SK-MEL-5 (cell line): Measurements from ENCODE around the gene PKP2. TPM values are rescaled to one million over a fixed set of nuclear protein-coding genes. Genes with fewer than 3 reads are reported as not detected.

Experiments
- DNase-seq: peaks from one replicate; pipeline ENCODE4 v3.0.0-alpha.2; 2016; ENCODE audit warnings: low read depth, low spot score
- in situ Hi-C: cut with HindIII; loops from 2 replicates; pipeline ENCODE4 v1.10.0; 2016; ENCODE audit warnings: low sequenced_read_pairs, high pct_unique_total_duplicates, low pct_unique_long_range_greater_than_20kb
- polyA plus RNA-seq, 2 experiments: library from polyadenylated mRNA; depleted of rRNA; stranded (reverse); fragments of >200 nt; gene quantifications; 2 replicates each; pipeline ENCODE4 v1.2.3, GENCODE V29; 2015
- total RNA-seq: library from RNA; depleted of rRNA; stranded (reverse); fragments of >200 nt; shearing (Covaris generic); gene quantifications from 2 replicates; pipeline ENCODE4 v1.2.3, GENCODE V29; 2014; rRNA removed

PKP2 gene
- 0.16 TPM in 1 of 2 replicates, not detected in the other for total RNA-seq
- polyA plus RNA-seq (2015; cell fraction: cytosol; rRNA removed) = 0.62 and 2.0 TPM in 2 replicates
- 0.15 and 1.3 TPM in 2 replicates for polyA plus RNA-seq (2015; cell fraction: nucleus; rRNA removed)

DNA sequence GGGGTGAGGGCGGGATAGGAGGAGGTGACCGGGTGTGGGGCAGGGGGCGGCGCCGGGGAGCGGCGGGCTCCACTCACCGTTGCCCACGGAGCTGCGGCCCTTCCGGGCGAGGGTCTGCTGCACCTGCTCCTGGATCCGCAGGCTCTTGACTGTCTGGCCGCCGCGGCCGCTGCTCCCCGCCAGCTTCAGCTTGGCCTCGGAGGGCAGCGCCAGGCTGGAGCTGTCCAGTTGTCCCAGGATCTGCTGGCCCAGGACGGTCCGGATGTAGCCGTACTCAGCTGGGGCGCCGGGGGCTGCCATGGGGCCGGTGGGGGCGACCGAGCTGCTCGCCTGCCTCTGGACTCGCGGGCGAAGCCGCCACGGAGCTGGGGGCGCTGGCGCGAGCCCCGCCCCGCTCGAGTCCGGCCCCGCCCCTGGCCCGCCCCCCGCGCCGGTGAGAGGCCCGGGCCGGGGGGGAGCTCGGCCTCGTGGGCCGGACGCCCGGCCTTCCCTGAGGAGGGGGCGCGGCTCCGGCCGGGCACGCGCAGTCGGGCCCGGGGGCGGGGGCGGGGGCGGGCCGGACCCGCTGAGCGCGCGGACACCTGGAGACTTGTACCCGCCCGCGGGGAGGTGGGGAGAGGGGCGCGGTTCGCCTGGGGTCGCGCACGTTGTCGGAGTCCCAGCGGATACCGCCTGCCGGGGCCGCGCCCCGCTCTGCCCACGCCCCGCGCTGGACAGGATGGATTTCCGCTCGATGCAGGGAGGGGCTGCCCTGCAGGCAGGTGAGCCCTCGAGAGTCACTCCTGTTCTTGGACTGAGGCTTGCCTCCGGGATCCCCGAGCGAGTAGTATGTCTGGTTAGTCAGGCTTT is at the start of gene PKP2:
Gene PKP2 (minus strand): TSS at position 346 of the 849 bp plus-strand sequence. CDS start 46 bp downstream, at position 300.
- in situ Hi-C loops = no loop called here

DNA sequence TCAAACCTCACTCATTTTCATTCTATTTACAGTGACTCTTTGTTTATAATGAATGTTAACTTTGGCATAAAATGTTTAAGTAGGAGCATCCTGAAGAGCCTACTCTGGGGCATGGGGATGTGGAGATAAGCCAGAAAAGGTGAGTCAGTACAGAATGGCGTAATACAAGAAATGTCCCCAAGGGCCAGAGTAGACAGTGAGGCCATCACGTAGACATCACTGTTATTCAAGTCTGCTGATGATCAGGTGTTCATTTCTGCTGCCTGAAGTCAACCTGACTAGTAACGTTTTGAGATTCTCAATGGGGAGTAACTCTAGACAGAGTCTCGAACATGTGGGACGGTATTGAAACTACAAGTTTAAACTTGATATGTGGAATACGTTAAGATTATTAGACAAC is 47.6 kb upstream of the PKP2 start:
- in situ Hi-C loops = no loop called here
- DNase-seq = no peak

More for the DNA sequence above, at the start of gene PKP2:
- peak; percentile 19 for DNase-seq

DNA sequence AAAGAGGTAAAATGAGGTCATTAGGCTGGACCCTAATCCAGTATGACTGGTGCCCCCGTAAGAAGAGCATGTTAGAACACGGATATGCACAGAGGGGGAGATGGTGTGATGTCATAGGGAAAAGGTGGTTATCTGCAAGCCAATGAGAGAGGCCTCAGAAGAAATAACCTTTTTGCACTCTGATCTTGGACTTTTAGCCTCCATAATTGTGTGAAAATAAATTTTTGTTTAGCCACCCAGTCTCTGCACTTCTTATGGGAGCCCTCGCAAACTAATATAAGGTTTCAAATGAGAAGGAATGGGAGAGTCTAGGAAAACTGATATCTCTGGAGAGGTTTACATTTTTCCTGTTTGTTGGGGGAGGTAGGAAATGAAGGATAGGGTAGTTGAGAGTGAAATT is 43.2 kb upstream of the PKP2 start:
- in situ Hi-C loops = no loop called here
- no peak for DNase-seq

DNA sequence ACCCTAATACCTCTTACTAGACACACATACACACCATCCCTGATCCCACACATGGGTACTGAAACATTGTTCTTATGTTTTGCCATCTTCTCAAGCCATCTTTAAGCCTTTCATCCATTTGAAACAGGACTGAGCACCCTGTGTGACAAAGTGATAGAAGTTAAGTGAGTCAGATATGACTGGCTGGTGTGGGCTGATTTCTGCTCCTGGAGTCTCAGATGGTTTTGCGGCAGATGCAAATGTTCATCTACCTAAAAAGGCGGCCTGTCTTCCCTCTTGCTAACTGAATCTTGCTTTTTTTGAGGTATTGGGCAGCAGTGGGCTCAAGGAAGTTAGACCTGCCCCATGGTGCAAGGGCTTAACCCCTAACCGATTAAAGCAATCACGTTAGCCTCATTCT is 30.4 kb upstream of the PKP2 start:
- in situ Hi-C loops = no loop called here
- no peak for DNase-seq

DNA sequence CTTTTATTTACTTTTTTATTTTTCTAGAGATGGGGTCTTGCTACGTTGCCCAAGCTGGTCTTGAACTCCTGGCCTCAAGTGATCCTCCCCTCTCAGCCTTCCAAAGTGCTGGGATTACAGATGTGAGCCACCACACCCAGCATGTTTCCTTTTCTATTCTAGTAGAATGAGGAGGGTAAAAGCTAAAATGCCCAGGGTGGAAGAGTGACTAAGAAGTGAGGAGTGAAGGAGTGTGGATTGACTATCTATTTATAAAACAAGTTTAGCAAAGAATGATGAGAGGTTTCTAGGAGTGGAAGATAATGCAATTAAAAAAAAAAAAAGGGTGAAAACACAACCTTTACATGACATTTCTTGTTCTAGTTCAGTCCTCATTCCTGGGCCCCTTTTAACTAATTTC is 29.8 kb upstream of the PKP2 start:
- in situ Hi-C loops = no loop called here
- DNase-seq = no peak

DNA sequence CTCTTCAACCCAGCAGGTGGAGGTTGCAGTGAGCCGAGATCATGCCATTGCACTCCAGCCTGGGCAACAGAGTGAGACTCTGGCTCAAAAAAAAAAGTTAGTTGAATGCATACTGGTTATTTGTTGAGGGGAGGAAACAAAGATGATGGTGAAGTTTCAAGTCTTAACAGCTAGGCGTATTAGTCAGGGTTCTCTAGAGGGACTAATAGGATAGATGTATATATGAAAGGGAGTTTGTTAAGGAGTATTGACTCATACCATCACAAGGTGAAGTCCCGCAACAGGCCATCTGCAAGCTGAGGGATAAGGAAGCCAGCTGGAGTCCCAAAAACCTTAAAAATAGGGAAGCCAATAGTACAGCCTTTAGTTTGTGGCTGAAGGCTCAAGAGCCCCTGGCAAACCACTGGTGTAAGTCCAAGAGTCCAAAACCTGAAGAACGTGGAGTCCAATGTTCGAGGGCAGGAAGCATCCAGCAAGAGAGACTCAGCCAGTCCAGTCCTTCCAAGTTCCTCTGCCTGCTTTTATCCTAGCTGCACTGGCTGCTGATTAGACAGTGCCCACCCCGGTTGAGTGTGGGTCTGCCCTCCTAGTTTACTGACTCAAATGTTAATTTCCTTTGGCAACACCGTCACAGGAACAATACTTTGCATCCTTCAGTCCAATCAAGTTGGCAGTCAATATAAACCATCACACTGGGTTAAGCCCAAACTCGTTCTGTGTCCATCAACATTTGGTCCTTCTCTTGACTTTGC is 26.1 kb upstream of the PKP2 start:
- in situ Hi-C loops = no loop called here

DNA sequence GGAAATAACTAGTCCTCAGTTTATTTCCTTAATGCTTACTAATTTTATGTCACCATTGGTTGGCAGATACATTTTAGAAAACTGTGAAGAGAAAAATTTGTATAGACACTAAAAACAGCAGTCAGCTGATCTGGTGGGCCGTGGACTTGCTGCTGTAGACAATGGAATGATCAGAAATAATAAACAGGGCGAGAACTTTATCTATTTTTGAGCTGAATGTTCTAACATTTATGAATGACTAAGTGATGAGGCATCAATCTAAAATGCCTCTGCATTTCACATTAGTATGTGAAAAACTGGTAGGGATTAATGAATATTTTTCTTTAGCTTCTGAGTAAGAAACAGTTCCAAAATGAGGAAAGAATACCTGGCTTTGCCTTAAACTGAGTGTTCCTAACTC is 24.8 kb upstream of the PKP2 start:
- no peak for DNase-seq
- in situ Hi-C loops = no loop called here

More for the DNA sequence above, 26.1 kb upstream of the PKP2 start:
- no peak for DNase-seq

DNA sequence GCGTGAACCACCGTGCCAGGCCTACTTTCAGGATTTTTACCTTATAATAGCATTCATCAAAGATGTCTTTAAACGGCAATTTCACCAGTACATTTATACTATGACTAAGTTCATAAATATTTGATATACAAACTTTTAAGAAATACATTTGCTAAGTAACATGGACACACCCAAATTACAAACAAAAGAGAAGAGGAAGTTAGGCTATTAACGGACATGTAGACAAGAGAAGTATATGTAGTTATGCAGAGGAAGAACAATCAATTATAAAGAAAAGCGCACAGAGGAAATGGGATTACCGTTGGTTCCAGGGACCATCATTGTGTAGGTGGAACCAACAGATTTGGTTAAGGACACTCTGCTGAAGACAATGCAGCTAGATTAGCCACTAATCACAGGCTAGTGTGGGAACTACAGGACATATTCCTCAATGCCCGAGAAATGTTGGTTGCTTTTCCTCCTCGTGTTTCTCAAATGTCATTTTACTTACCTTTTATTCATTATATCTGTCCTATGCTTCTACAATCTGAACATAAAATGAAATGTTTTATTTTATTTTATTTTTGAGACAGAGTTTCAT is 24.0 kb upstream of the PKP2 start:
- in situ Hi-C loops = no loop called here

DNA sequence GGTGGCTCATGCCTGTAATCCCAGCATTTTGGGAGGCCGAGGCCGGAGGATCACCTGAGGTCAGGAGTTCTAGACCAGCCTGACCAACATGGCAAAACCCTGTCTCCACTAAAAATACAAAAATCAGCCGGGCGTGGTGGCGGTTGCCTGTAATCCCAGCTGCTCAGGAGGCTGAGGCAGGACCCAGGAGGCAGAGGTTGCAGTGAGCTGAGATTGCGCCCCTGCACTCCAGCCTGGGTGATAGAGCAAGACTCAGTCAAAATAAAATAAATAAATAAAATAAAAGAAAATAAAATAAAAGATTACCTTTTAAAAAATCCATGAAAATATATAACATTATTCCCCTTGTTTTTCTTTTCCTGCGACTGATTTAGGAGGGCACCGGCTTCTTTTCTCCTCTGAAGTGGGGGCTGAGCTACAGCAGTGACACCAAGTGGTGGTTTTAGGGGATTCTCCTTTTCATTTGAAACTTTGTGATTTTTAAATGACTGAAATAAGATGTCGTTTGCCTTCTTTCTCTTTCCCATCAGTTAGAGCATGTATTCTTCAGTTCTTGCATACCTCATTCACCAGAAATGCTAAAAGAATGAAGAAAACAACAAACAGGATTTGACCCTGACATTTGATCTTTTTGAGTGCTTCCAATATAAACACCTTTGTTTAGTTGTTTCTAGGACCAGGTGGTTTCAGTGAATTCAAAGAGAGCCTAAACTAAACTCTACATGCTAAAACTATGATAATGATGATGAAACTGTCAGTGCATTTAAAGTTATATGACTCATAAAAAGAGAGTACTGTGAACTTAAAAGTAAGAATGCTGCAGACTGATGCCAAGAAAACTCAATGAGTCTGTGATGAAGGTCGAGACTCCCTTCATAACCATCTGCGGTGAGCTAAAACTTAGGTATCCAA is 22.6 kb upstream of the PKP2 start:
- DNase-seq = peak; percentile 40
- in situ Hi-C loops = no loop called here

More for the DNA sequence above, 24.0 kb upstream of the PKP2 start:
- no peak for DNase-seq

DNA sequence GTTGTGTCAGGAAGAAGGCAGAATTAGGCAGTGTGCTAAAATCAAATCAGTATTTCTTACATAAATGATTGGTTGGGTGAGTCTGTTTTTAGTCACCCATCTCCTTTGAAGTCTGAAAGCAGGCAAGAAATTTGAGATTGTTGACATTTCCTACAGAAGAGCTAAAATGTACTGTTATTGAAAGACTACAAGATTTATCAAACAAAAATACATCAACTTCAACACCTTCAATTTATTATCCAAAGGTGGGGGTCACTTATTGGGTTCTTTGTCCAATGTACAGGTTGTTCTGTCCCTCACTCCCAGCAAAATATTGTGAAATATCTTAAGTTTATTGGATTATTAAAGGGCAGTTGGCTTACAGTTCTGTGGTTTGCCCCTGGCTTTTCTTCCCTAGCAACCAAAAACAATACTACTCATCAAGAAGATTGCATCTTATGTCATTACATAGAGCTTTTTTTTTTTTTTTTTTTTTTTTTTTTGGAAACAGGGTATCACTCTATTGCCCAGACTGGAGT is 20.6 kb upstream of the PKP2 start:
- in situ Hi-C loops = no loop called here
- DNase-seq = no peak

DNA sequence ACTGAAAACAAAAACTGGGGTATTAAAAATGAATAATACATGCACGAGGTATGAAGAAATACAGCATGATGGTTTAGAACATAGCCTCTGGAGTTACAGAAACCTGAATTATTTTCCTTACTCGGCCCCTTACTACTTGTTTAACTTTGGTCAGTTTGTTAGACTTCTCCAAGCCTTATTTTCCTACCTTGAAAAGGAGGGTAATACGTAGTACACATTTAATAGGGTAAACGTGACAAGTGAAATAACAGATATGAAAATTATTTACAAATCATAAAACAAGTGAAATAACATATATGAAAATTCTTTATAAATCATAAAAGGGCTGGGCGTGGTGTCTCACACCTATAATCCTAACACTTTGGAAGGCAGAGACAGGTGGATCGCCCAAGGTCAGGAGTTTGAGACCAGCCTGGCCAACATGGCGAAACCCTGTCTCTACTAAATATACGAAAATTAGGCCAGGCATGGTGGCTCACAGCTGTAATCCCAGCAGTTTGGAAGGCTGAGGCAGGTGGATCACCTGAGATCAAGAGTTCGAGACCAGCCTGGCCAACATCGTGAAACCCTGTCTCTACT is 11.4 kb upstream of the PKP2 start:
- DNase-seq = no peak
- in situ Hi-C loops = no loop called here

DNA sequence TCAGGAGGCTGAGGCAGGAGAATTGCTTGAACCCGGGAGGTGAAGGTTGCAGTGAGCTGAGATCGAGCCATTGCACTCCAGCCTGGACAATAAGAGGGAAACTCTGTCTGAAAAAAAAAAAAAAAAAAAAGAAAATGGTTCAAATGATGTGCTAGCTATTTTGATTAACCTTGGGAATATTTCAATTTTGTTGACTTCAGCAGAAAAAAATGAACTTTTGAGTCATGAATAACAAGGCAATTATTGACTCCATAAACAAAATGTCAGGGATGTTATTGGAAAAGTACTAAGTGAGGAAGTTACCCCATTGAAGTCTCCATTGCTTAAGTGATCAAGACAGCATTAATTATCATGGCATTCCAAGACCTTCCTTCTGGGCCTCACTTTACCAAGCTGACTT is 10.6 kb upstream of the PKP2 start:
- no peak for DNase-seq
- in situ Hi-C loops = no loop called here

DNA sequence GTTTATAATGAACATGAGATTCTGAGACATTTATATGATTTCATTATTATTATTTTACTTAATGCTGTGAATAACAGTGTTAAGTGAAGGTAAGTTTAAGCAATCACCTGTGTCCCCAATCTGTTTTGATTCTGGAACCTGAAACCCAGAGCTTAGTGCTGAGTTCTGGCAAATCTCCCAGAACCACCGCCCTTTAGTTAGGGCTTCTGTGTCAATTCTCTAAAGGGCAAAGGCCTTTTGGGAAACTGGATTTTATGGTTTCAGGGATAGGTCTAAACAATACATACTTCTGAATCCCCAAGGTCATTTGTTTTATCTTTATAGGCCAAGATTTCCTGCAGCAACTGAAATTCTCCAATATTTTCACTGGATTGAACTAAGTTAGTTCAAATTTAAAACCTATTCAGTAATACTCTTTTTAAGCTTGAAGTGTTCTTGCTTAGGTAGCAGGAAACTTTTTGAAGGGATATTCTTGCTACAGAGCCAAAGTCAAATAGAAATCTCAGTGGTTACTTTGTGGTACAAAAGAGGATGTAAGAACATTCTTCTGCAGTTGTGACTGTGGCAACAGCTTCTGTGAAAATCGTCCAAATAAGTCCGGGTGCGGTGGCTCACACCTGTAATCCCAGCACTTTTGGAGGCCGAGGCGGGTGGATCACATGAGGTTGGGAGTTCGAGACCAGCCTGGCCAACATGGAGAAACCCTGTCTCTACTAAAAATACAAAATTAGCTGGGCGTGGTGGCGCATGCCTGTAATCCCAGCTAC is 10.0 kb upstream of the PKP2 start:
- in situ Hi-C loops = no loop called here
- DNase-seq = no peak

DNA sequence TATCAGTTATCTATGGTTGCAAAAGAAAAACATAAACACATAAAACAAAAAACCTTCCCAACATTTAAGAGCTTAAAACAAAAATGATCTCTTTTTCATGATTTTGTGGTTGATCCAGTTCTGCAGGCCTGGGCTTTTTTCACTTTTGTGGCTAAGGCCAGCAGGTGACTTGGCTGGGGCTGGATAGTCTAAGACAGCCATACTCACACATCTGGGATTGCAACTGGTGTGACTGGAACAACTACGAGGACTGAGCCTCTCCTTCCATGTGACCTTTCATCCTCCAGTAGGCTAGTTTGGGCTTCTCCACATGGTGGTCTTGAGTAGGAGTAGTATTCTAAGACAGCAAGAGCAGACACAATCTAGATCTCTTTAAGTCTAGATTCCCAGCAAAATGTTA is 7.2 kb upstream of the PKP2 start:
- DNase-seq = no peak
- in situ Hi-C loops = no loop called here

DNA sequence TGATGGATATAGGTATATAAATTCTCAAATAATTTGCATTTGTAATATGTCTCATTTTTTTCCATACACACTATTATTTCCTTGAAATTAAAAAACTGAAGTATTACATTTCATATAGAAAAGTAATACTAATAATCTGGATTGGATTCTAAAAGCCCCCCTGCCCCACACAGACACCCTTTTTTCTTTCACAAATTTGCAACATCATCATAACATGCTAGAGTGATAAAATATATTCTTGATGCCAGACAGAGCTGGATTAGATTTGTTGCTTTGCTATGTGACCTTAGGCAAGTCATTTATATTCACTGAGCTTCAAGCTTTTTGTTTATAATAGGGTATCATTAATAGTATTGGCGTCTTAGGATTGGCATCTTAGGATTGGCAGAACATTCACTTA is 6.7 kb upstream of the PKP2 start:
- in situ Hi-C loops = no loop called here
- DNase-seq = no peak

DNA sequence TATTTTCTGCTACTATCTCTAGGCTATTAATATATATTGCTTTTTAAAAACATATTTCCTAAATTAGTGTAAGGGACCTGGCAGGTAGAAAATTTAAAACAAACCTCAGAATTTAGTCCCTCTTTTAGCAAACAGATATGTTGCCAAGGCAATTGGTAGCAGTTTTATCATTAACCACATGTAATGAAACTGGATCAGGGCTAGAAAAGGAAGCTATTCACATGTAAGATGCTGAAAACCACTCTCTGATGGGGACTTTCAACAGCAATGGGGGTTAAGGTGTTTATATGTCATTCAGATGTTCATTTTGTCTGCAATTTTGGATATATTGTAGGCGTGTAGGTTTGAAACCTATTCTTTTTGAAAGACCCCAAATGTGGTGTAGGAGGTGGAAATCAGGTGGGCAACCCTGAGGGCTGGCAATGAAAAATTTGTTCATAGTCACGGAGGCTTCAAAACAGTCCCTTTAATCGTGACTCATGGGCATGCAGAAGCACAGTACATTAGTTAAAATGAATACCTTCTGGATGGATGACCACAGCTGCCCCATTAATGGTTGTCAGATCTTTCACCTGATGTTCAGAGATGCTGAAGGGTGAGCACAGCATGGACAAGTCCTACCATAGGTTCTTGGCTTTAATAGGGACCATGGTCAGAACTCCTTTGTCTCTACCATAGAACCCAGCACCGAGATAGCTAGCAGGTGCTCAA is 5.9 kb upstream of the PKP2 start:
- in situ Hi-C loops = no loop called here

More for the DNA sequence above, 5.9 kb upstream of the PKP2 start:
- DNase-seq = no peak
